HepG2 (cell line): ENCODE results near the gene TRDN. TPM values are rescaled to one million over a fixed set of nuclear protein-coding genes. Genes with fewer than 3 reads are reported as not detected.

ENCODE experiments used
- HNRNPUL1 ChIP-seq: fragments of 200-400 bp; formaldehyde crosslinking; IDR thresholded peaks from 2 replicates; pipeline ENCODE4 v1.6.1; 2017; ENCODE audit warnings: low read depth, mild to moderate bottlenecking, low read length, moderate library complexity
- ZMYM4 ChIP-seq: sonication (generic); formaldehyde crosslinking; IDR thresholded peaks from 2 replicates; pipeline ENCODE4 v1.8.1; 2023; ENCODE audit warnings: mild to moderate bottlenecking, missing genetic modification reagents
- ZNF235 ChIP-seq: sonication (generic); formaldehyde crosslinking; IDR thresholded peaks from 2 replicates; pipeline ENCODE4 v1.8.1; 2023; ENCODE audit warnings: mild to moderate bottlenecking, missing genetic modification reagents, borderline replicate concordance
- ZNF367 ChIP-seq: sonication (generic); formaldehyde crosslinking; IDR thresholded peaks from 2 replicates; pipeline ENCODE4 v1.4.0; 2020; ENCODE audit warnings: missing genetic modification reagents, borderline replicate concordance
- polyA plus RNA-seq, 8 experiments: library from polyadenylated mRNA; depleted of rRNA in 3 of 8; stranded (reverse) in 7 of 8; unstranded in 1 of 8; fragments of >200 nt; fragmentation: Illumina TruSeq in 4 of 8; extraction: Trizol in 4 of 8; gene quantifications; 2 replicates each; pipeline versions ENCODE4 v1.2.1 to v1.2.3, GENCODE V29; 2011 to 2016; ENCODE audit warnings: low read depth in 4 of 8, missing spikeins in 1 of 8, mixed read lengths in 1 of 8; ENCODE audit not compliant: insufficient read depth in 1 of 8
- total RNA-seq, 5 experiments: library from RNA; depleted of rRNA; stranded (reverse); fragments of >200 nt; fragmentation: Illumina TruSeq; extraction: Trizol; gene quantifications; 2 replicates each; pipeline ENCODE4 v1.2.3, GENCODE V29; 2016; ENCODE audit warnings: low read depth in 1 of 5
- TF ChIP-seq, protein P1 (sequence below), 2 experiments: sonication (generic) in 1 of 2; formaldehyde crosslinking in 1 of 2; IDR thresholded peaks; 2 replicates each; pipeline versions ENCODE4 v1.6.1 to v1.9.0; 2014 to 2022; ENCODE audit warnings: antibody characterized with exemption in 1 of 2, borderline replicate concordance in 1 of 2, inconsistent platforms in 1 of 2, low read depth in 1 of 2, missing genetic modification reagents in 1 of 2

The TRDN gene
- total and polyA plus RNA-seq, 2 of the 13 experiments (the other 11 are each of a cell fraction or from before 2014, with no cell fraction given) = not detected

DNA sequence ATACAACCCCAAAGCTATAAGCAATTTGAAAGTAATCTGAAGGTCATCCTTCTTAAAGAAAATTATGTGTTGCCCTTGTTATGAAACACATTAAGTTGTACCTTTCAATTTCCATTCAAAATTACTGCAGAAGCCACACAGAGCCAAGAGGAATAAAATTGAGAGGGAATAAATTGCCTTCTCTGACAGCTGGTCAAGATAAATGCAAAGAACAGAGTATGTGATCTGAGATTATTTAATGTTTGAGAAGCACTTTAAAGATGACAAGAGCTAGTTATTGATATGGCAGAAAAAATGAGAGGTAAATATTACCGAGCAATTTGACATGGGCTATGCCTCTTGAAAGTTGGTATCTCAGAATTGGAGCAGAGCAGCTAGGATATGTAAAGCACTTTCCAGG, 61.6 kb downstream of the TRDN start (continued):
- TF ChIP-seq ZNF367 (CRISPR knock-in tag) (no peak), HNRNPUL1 (no peak), ZNF235 (no peak), ZMYM4 (CRISPR knock-in tag) (no peak)
- TF ChIP-seq, protein P1, sequence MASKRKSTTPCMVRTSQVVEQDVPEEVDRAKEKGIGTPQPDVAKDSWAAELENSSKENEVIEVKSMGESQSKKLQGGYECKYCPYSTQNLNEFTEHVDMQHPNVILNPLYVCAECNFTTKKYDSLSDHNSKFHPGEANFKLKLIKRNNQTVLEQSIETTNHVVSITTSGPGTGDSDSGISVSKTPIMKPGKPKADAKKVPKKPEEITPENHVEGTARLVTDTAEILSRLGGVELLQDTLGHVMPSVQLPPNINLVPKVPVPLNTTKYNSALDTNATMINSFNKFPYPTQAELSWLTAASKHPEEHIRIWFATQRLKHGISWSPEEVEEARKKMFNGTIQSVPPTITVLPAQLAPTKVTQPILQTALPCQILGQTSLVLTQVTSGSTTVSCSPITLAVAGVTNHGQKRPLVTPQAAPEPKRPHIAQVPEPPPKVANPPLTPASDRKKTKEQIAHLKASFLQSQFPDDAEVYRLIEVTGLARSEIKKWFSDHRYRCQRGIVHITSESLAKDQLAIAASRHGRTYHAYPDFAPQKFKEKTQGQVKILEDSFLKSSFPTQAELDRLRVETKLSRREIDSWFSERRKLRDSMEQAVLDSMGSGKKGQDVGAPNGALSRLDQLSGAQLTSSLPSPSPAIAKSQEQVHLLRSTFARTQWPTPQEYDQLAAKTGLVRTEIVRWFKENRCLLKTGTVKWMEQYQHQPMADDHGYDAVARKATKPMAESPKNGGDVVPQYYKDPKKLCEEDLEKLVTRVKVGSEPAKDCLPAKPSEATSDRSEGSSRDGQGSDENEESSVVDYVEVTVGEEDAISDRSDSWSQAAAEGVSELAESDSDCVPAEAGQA (IDR thresholded peaks at IDR 0.05; ENCODE audit: low read depth) = no peak
- TF ChIP-seq, protein P1 (CRISPR knock-in tag; IDR thresholded peaks at IDR 0.05; ENCODE audit: borderline replicate concordance) = no peak
- TF ChIP-seq, all 625 proteins: peak for 0
